Measurements from ENCODE around the gene MTAP.

Gene MTAP

DNA sequence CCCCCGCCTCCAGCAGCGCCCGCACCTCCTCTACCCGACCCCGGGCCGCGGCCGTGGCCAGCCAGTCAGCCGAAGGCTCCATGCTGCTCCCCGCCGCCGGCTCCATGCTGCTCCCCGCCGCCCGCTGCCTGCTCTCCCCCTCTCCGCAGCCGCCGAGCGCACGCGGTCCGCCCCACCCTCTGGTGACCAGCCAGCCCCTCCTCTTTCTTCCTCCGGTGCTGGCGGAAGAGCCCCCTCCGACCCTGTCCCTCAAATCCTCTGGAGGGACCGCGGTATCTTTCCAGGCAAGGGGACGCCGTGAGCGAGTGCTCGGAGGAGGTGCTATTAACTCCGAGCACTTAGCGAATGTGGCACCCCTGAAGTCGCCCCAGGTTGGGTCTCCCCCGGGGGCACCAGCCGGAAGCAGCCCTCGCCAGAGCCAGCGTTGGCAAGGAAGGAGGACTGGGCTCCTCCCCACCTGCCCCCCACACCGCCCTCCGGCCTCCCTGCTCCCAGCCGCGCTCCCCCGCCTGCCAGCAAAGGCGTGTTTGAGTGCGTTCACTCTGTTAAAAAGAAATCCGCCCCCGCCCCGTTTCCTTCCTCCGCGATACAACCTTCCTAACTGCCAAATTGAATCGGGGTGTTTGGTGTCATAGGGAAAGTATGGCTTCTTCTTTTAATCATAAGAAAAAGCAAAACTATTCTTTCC is 172.4 kb downstream of the MTAP start (continued):
- TF ChIP-seq ZNF2 (tag by site-specific recombination; IDR thresholded peaks at IDR 0.05) (no peak; the same call in 1 of the 2 replicates), SP2 (tag by site-specific recombination; IDR thresholded peaks at IDR 0.05) (peak; percentile 68), SALL2 (tag by site-specific recombination; IDR thresholded peaks at IDR 0.05; ENCODE audit: borderline replicate concordance) (no peak), KLF8 (tag by site-specific recombination; IDR thresholded peaks at IDR 0.05) (peak; percentile 67), MEIS1 (CRISPR knock-in tag; IDR thresholded peaks at IDR 0.05; ENCODE audit: borderline replicate concordance) (no peak), ZNF354C (tag by site-specific recombination; IDR thresholded peaks at IDR 0.05; ENCODE audit: borderline replicate concordance, low read depth) (no peak), ZNF138 (tag by site-specific recombination; IDR thresholded peaks at IDR 0.05; ENCODE audit: borderline replicate concordance) (no peak), ZNF174 (tag by site-specific recombination; IDR thresholded peaks at IDR 0.05) (no peak), WT1 (tag by site-specific recombination; IDR thresholded peaks at IDR 0.05) (peak; percentile 70), ZNF391 (tag by site-specific recombination; IDR thresholded peaks at IDR 0.05; ENCODE audit: borderline replicate concordance, low read depth) (0 out of 2 replicates have a peak, but pooled peaks have one; percentile 24), ZNF169 (tag by site-specific recombination; IDR thresholded peaks at IDR 0.05) (no peak), ZNF266 (tag by site-specific recombination; IDR thresholded peaks at IDR 0.05; ENCODE audit: low read depth) (no peak), ZNF747 (tag by site-specific recombination; IDR thresholded peaks at IDR 0.05) (no peak), ZNF341 (tag by site-specific recombination; IDR thresholded peaks at IDR 0.05; ENCODE audit: low read depth) (peak; percentile 95), YY1 (tag by site-specific recombination; IDR thresholded peaks at IDR 0.05) (0 out of 2 replicates have a peak, but pooled peaks have one; percentile 32), ZBTB20 (tag by site-specific recombination; IDR thresholded peaks at IDR 0.05) (peak; percentile 44; the same call in 1 of the 2 replicates), ZNF132 (tag by site-specific recombination; IDR thresholded peaks at IDR 0.05; ENCODE audit: borderline replicate concordance) (no peak), ZNF184 (tag by site-specific recombination; IDR thresholded peaks at IDR 0.05) (no peak), ZBTB49 (tag by site-specific recombination; IDR thresholded peaks at IDR 0.05; ENCODE audit: low read depth) (no peak), EGR2 (tag by site-specific recombination; IDR thresholded peaks at IDR 0.05; ENCODE audit: low read depth) (peak; percentile 82), MZF1 (tag by site-specific recombination; IDR thresholded peaks at IDR 0.05; ENCODE audit: borderline replicate concordance) (peak; percentile 53; the same call in 1 of the 2 replicates), ZNF514 (tag by site-specific recombination; IDR thresholded peaks at IDR 0.05) (no peak), ZNF335 (tag by site-specific recombination; conservative IDR thresholded peaks at IDR 0.05) (peak; percentile 78), ZNF785 (tag by site-specific recombination; IDR thresholded peaks at IDR 0.05) (no peak), HOXC10 (CRISPR knock-in tag; IDR thresholded peaks at IDR 0.05) (no peak)
- TF ChIP-seq, protein P1, sequence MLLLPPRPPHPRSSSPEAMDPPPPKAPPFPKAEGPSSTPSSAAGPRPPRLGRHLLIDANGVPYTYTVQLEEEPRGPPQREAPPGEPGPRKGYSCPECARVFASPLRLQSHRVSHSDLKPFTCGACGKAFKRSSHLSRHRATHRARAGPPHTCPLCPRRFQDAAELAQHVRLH (tag by site-specific recombination; IDR thresholded peaks at IDR 0.05): 0 out of 2 replicates have a peak, but pooled peaks have one; percentile 17
- TF ChIP-seq, protein P2, sequence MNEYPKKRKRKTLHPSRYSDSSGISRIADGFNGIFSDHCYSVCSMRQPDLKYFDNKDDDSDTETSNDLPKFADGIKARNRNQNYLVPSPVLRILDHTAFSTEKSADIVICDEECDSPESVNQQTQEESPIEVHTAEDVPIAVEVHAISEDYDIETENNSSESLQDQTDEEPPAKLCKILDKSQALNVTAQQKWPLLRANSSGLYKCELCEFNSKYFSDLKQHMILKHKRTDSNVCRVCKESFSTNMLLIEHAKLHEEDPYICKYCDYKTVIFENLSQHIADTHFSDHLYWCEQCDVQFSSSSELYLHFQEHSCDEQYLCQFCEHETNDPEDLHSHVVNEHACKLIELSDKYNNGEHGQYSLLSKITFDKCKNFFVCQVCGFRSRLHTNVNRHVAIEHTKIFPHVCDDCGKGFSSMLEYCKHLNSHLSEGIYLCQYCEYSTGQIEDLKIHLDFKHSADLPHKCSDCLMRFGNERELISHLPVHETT (tag by site-specific recombination; IDR thresholded peaks at IDR 0.05): no peak
- TF ChIP-seq, protein P3, sequence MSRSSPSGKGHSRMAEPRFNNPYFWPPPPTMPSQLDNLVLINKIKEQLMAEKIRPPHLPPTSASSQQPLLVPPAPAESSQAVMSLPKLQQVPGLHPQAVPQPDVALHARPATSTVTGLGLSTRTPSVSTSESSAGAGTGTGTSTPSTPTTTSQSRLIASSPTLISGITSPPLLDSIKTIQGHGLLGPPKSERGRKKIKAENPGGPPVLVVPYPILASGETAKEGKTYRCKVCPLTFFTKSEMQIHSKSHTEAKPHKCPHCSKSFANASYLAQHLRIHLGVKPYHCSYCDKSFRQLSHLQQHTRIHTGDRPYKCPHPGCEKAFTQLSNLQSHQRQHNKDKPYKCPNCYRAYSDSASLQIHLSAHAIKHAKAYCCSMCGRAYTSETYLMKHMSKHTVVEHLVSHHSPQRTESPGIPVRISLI (tag by site-specific recombination; IDR thresholded peaks at IDR 0.05): no peak
- TF ChIP-seq, protein P4, sequence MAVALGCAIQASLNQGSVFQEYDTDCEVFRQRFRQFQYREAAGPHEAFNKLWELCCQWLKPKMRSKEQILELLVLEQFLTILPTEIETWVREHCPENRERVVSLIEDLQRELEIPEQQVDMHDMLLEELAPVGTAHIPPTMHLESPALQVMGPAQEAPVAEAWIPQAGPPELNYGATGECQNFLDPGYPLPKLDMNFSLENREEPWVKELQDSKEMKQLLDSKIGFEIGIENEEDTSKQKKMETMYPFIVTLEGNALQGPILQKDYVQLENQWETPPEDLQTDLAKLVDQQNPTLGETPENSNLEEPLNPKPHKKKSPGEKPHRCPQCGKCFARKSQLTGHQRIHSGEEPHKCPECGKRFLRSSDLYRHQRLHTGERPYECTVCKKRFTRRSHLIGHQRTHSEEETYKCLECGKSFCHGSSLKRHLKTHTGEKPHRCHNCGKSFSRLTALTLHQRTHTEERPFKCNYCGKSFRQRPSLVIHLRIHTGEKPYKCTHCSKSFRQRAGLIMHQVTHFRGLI (tag by site-specific recombination; IDR thresholded peaks at IDR 0.05): peak; percentile 89
- TF ChIP-seq, protein P5, sequence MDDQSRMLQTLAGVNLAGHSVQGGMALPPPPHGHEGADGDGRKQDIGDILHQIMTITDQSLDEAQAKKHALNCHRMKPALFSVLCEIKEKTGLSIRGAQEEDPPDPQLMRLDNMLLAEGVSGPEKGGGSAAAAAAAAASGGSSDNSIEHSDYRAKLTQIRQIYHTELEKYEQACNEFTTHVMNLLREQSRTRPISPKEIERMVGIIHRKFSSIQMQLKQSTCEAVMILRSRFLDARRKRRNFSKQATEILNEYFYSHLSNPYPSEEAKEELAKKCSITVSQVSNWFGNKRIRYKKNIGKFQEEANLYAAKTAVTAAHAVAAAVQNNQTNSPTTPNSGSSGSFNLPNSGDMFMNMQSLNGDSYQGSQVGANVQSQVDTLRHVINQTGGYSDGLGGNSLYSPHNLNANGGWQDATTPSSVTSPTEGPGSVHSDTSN (CRISPR knock-in tag; IDR thresholded peaks at IDR 0.05): peak; percentile 43; the same call in 1 of the 2 replicates
- TF ChIP-seq, protein P6, sequence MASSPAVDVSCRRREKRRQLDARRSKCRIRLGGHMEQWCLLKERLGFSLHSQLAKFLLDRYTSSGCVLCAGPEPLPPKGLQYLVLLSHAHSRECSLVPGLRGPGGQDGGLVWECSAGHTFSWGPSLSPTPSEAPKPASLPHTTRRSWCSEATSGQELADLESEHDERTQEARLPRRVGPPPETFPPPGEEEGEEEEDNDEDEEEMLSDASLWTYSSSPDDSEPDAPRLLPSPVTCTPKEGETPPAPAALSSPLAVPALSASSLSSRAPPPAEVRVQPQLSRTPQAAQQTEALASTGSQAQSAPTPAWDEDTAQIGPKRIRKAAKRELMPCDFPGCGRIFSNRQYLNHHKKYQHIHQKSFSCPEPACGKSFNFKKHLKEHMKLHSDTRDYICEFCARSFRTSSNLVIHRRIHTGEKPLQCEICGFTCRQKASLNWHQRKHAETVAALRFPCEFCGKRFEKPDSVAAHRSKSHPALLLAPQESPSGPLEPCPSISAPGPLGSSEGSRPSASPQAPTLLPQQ (tag by site-specific recombination; IDR thresholded peaks at IDR 0.05): peak; percentile 33; the same call in 1 of the 2 replicates
